ENCODE results near the gene AKT3.
A peak's percentile ranks its signal among the peaks of the same experiment; 100 is the strongest.

GRCh38 chr1:243708210-243708609 lies 141.8 kb downstream of the AKT3 start:
- TF ChIP-seq CTCF (conservative IDR thresholded peaks at IDR 0.05; ENCODE audit: low read length) (peak; percentile 48), EZH2phosphoT487 (IDR thresholded peaks at IDR 0.05; ENCODE audit: borderline replicate concordance) (no peak)
